Body of pancreas (tissue), 4 donors: ENCODE results near the gene RASGEF1C. TPM values are rescaled to one million over a fixed set of nuclear protein-coding genes. Genes with fewer than 3 reads are reported as not detected.

Experiments
- ATAC-seq: fragments of 150-250 bp; one replicate; pipeline ENCODE4 v1.9.1; 2016
- DNase-seq, 4 donors: peaks; one replicate each; pipeline ENCODE4 v3.0.0-alpha.2; 2019
- H3K27ac ChIP-seq, 4 donors: fragments of 200-600 bp; sonication (generic); 1 replicate in 3 of 4; 2 replicates in 1 of 4; pipeline versions ENCODE4 v1.5.1 to v1.6.1; 2016 to 2019; ENCODE audit warnings: mild to moderate bottlenecking in 1 of 4, mixed read lengths in 1 of 4, moderate library complexity in 1 of 4
- H3K27me3 ChIP-seq, 2 donors: fragments of 200-600 bp; sonication (generic); one replicate each; pipeline ENCODE4 v1.6.0; 2016; ENCODE audit warnings: mild to moderate bottlenecking in 1 of 2
- H3K36me3 ChIP-seq, 2 donors: fragments of 200-600 bp; sonication (generic); replicated peaks in 1 of 2; 2 replicates each; pipeline ENCODE4 v1.5.1; 2016; ENCODE audit warnings: low read depth in 2 of 2; ENCODE audit not compliant: insufficient read depth in 1 of 2
- H3K4me1 ChIP-seq: fragments of 200-600 bp; sonication (generic); one replicate; pipeline ENCODE4 v1.6.0; 2016
- H3K4me3 ChIP-seq, 2 donors: fragments of 200-600 bp; sonication (generic); 1 replicate in 1 of 2; 2 replicates in 1 of 2; pipeline ENCODE4 v1.5.1; 2016 to 2019
- H3K9me3 ChIP-seq, 3 donors: fragments of 200-600 bp; sonication (generic); 1 replicate in 2 of 3; 2 replicates in 1 of 3; pipeline ENCODE4 v1.5.1; 2016
- CTCF ChIP-seq, 7 experiments: fragments of 450-650 bp in 4 of 7; fragments of 200-600 bp in 3 of 7; sonication (generic) in 3 of 7; IDR thresholded peaks; one replicate each; pipeline ENCODE4 v1.5.1; 2016 to 2019; ENCODE audit warnings: antibody characterized with exemption in 7 of 7
- POLR2A ChIP-seq, 3 donors: fragments of 450-650 bp; IDR thresholded peaks; one replicate each; pipeline ENCODE4 v1.6.1; 2016; ENCODE audit warnings: antibody characterized with exemption in 3 of 3, mild to moderate bottlenecking in 2 of 3
- WGBS, 2 donors: methylation state at CpG; one replicate each; pipeline ENCODE4 v1.1.5; 2017; 5-methylcytosine and 5-hydroxymethylcytosine counted together
- intact Hi-C: fragments of 100-400 bp; cut with DNase I; formaldehyde crosslinking; loops from one replicate; pipeline ENCODE4 v1.15.1; 2023
- total RNA-seq, 2 donors: library from RNA; depleted of rRNA; stranded (reverse); fragments of >200 nt; gene quantifications; one replicate each; pipeline ENCODE4 v1.1.0, GENCODE V29; 2016

RASGEF1C gene
- total RNA-seq, 2 donors from 2014 or later: not detected

- Histone ChIP-seq H3K27me3 (no peaks in the 10 kb centered on the region), H3K36me3 (no peaks in the 10 kb centered on the region), H3K9me3 (no peaks in the 10 kb centered on the region), H3K4me1 (no peaks in the 10 kb centered on the region), H3K27ac (no peak overlapping the region), H3K4me3 (no peak overlapping the region)
- WGBS, 2 donors: 97 to 98% methylated on average over 3 to 4 of the region's 4 CpGs
- intact Hi-C loops: no loop called here
- DNase-seq: no peak
- TF ChIP-seq CTCF (IDR thresholded peaks at IDR 0.05) (no peak), POLR2A (IDR thresholded peaks at IDR 0.05) (no peak)
- no peak for ATAC-seq
These were observed 10.8 kb downstream of the RASGEF1C start for GRCh38 chr5:180198208-180198607.

GRCh38 chr5:180197016-180197702 is 11.9 kb downstream of the RASGEF1C start:
- H3K4me3 ChIP-seq: no peak overlapping the region
- 59 to 78% methylated on average over 6 to 14 of the region's 14 CpGs for WGBS, 2 donors
- TF ChIP-seq POLR2A (IDR thresholded peaks at IDR 0.05): no peak
- TF ChIP-seq CTCF (IDR thresholded peaks at IDR 0.05): no peak
- intact Hi-C loops: no loop called here
- no peaks in the 10 kb centered on the region for H3K9me3 ChIP-seq
- H3K4me1 ChIP-seq: no peaks in the 10 kb centered on the region
- no peaks in the 10 kb centered on the region for H3K27me3 ChIP-seq
- DNase-seq (no peak), ATAC-seq (no peak)
- no peaks in the 10 kb centered on the region for H3K36me3 ChIP-seq
- H3K27ac ChIP-seq: no peak overlapping the region

GRCh38 chr5:180194410-180195345 is 14.3 kb downstream of the RASGEF1C start:
- 77 to 95% methylated on average over 24 to 34 of the region's 34 CpGs for WGBS, 2 donors
- no peak overlapping the region for H3K4me3 ChIP-seq
- H3K27ac ChIP-seq: no peak overlapping the region
- H3K27me3 ChIP-seq: no peaks in the 10 kb centered on the region
- no peak for TF ChIP-seq POLR2A (IDR thresholded peaks at IDR 0.05)
- DNase-seq (no peak), ATAC-seq (no peak)
- no peaks in the 10 kb centered on the region for H3K4me1 ChIP-seq
- intact Hi-C loops: no loop called here
- H3K9me3 ChIP-seq: no peaks in the 10 kb centered on the region
- H3K36me3 ChIP-seq: no peaks in the 10 kb centered on the region

- intact Hi-C loops: no loop called here
- no peak for TF ChIP-seq POLR2A (IDR thresholded peaks at IDR 0.05)
- TF ChIP-seq CTCF (IDR thresholded peaks at IDR 0.05): no peak
These were observed 15.1 kb downstream of the RASGEF1C start for GRCh38 chr5:180193749-180194375.

GRCh38 chr5:180191716-180192115 is 17.3 kb downstream of the RASGEF1C start:
- no peaks in the 10 kb centered on the region for H3K4me1 ChIP-seq
- H3K9me3 ChIP-seq: peaks cover 0 to 5% (median 0%) of the 10 kb centered on the region in 3 donors
- ATAC-seq: no peak
- no peaks in the 10 kb centered on the region for H3K27me3 ChIP-seq
- H3K27ac ChIP-seq: no peak overlapping the region
- DNase-seq: no peak
- H3K36me3 ChIP-seq: no peaks in the 10 kb centered on the region
- no peak overlapping the region for H3K4me3 ChIP-seq
- intact Hi-C loops: no loop called here
- WGBS, 2 donors: 57 to 91% methylated on average over 6 of the region's 6 CpGs
- TF ChIP-seq CTCF (IDR thresholded peaks at IDR 0.05): no peak
- no peak for TF ChIP-seq POLR2A (IDR thresholded peaks at IDR 0.05)

More at GRCh38 chr5:180193749-180194375, 15.1 kb downstream of the RASGEF1C start:
- 92 to 95% methylated on average over 24 of the region's 24 CpGs for WGBS, 2 donors
- H3K27ac ChIP-seq: no peak overlapping the region
- no peaks in the 10 kb centered on the region for H3K36me3 ChIP-seq
- ATAC-seq (no peak), DNase-seq (no peak)
- H3K27me3 ChIP-seq: no peaks in the 10 kb centered on the region
- H3K4me1 ChIP-seq: no peaks in the 10 kb centered on the region
- H3K9me3 ChIP-seq: no peaks in the 10 kb centered on the region
- H3K4me3 ChIP-seq: no peak overlapping the region
